ENCODE measurements around the gene TSKU. TPM values are rescaled to one million over a fixed set of nuclear protein-coding genes. Genes with fewer than 3 reads are reported as not detected.
A peak's percentile ranks its signal among the peaks of the same experiment; 100 is the strongest.

TSKU gene
- total and polyA plus RNA-seq, 9 of the 15 experiments (the other 6 are each of a cell fraction or from before 2014, with no cell fraction given), result 0.60 to 11.9 (median 8.4) TPM

DNA sequence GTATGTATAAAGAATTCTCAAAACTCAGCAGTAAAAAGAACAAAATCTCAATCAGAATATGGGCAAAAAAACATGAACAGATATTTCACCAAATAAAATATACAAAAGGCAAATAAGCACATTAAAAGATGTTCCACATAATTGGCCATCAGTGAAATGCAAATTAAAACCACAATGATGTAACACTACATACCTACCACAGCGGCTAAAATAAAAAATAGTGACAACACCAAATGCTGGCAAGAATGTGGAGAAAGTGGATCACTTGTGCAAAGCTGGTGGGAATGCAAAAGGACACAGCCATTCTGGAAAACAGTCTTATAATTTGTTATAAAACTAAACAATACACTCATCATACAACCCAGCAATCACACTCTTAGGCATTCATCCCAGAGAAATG lies 39.2 kb downstream of the TSKU start (continued):
- no peak for TF ChIP-seq NR4A1 (CRISPR knock-in tag; IDR thresholded peaks at IDR 0.05)
- no peak for TF ChIP-seq NR4A1 (tag; IDR thresholded peaks at IDR 0.05)
- TF ChIP-seq COPS2 (conservative IDR thresholded peaks at IDR 0.05), result no peak
- TF ChIP-seq HMGN3 (IDR thresholded peaks at IDR 0.05; ENCODE audit: borderline replicate concordance, extremely low read depth, insufficient read length, low read depth, low read length), result no peak
- TF ChIP-seq, protein P1, sequence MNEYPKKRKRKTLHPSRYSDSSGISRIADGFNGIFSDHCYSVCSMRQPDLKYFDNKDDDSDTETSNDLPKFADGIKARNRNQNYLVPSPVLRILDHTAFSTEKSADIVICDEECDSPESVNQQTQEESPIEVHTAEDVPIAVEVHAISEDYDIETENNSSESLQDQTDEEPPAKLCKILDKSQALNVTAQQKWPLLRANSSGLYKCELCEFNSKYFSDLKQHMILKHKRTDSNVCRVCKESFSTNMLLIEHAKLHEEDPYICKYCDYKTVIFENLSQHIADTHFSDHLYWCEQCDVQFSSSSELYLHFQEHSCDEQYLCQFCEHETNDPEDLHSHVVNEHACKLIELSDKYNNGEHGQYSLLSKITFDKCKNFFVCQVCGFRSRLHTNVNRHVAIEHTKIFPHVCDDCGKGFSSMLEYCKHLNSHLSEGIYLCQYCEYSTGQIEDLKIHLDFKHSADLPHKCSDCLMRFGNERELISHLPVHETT (CRISPR knock-in tag; conservative IDR thresholded peaks at IDR 0.05 in 1 of 2, IDR thresholded peaks at IDR 0.05 in 1 of 2), result no peak
- TF ChIP-seq KAT8 (IDR thresholded peaks at IDR 0.05; ENCODE audit: low read depth), result no peak
- no peak for TF ChIP-seq ZNF134 (CRISPR knock-in tag; conservative IDR thresholded peaks at IDR 0.05)
- TF ChIP-seq TEAD2 (tag; IDR thresholded peaks at IDR 0.05), result no peak
- 0 out of 2 replicates have a peak, but pooled peaks have one; percentile 10 for TF ChIP-seq TEAD4 (IDR thresholded peaks at IDR 0.05; ENCODE audit: low read length)
- no peak for TF ChIP-seq TEAD4 (CRISPR knock-in tag; IDR thresholded peaks at IDR 0.05; ENCODE audit: borderline replicate concordance)
- TF ChIP-seq JUND (IDR thresholded peaks at IDR 0.05; ENCODE audit: borderline replicate concordance, low read depth, low read length), result 0 out of 2 replicates have a peak, but pooled peaks have one; percentile 6
- TF ChIP-seq JUND (tag; IDR thresholded peaks at IDR 0.05; ENCODE audit: borderline replicate concordance, low read depth, low read length), result peak; percentile 33; the same call in 1 of the 3 replicates
- TF ChIP-seq IFI16 (CRISPR knock-in tag; IDR thresholded peaks at IDR 0.05), result no peak
- no peak for TF ChIP-seq SETDB1 (IDR thresholded peaks at IDR 0.05; ENCODE audit: low read length)
- no peak for TF ChIP-seq HNRNPL (IDR thresholded peaks at IDR 0.05; ENCODE audit: low read depth, low read length)
- TF ChIP-seq, protein P2, sequence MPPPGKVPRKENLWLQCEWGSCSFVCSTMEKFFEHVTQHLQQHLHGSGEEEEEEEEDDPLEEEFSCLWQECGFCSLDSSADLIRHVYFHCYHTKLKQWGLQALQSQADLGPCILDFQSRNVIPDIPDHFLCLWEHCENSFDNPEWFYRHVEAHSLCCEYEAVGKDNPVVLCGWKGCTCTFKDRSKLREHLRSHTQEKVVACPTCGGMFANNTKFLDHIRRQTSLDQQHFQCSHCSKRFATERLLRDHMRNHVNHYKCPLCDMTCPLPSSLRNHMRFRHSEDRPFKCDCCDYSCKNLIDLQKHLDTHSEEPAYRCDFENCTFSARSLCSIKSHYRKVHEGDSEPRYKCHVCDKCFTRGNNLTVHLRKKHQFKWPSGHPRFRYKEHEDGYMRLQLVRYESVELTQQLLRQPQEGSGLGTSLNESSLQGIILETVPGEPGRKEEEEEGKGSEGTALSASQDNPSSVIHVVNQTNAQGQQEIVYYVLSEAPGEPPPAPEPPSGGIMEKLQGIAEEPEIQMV (tag; conservative IDR thresholded peaks at IDR 0.05; ENCODE audit: low read depth), result no peak
- TF ChIP-seq RBFOX2 (IDR thresholded peaks at IDR 0.05; ENCODE audit: low read depth, low read length), result no peak
- TF ChIP-seq HDAC2 (IDR thresholded peaks at IDR 0.05), result peak; percentile 59; the same call in 1 of the 2 replicates
- peak; percentile 38 for TF ChIP-seq ARID1B (IDR thresholded peaks at IDR 0.05)
- peak; percentile 27; the same call in 1 of the 2 replicates for TF ChIP-seq BCOR (IDR thresholded peaks at IDR 0.05)
- TF ChIP-seq MED1 (CRISPR knock-in tag; IDR thresholded peaks at IDR 0.05; ENCODE audit: borderline replicate concordance), result no peak
- no peak for TF ChIP-seq TFAM (CRISPR knock-in tag; conservative IDR thresholded peaks at IDR 0.05)
- no peak for TF ChIP-seq FOS (IDR thresholded peaks at IDR 0.05; ENCODE audit: extremely low read depth, insufficient read length)
- no peak for TF ChIP-seq GABPA (tag; conservative IDR thresholded peaks at IDR 0.05; ENCODE audit: low read depth)
- no peak for TF ChIP-seq TSC22D4 (tag; IDR thresholded peaks at IDR 0.05)
- no peak for TF ChIP-seq GATAD2B (IDR thresholded peaks at IDR 0.05; ENCODE audit: borderline replicate concordance)
- TF ChIP-seq TCFL5 (CRISPR knock-in tag; conservative IDR thresholded peaks at IDR 0.05), result no peak
- TF ChIP-seq SRSF7 (optimal IDR thresholded peaks at IDR 0.05; ENCODE audit: low read depth, low read length), result no peak
- TF ChIP-seq EHMT2 (IDR thresholded peaks at IDR 0.05), result 0 out of 2 replicates have a peak, but pooled peaks have one; percentile 31

Measured in K562 (cell line).